OCI-LY7 (cell line): Measurements from ENCODE around the gene SLAMF1. TPM values are rescaled to one million over a fixed set of nuclear protein-coding genes. Genes with fewer than 3 reads are reported as not detected.
A peak's percentile ranks its signal among the peaks of the same experiment; 100 is the strongest.

Experiments used
- BruUV-seq: library from RNA; stranded (reverse); fragments of 400-500 nt; replicated peaks from 2 replicates; lab custom pipeline; 2021; lab: Mats Ljungman, UMichigan
- CTCF ChIA-PET: fragments of 300-600 bp; sonication (Branson Sonifier 250); formaldehyde crosslinking; loops from one replicate; lab custom pipeline; 2022; ENCODE audit warnings: antibody characterized with exemption; ENCODE audit not compliant: unreplicated experiment; lab: Charles Lee
- POLR2A ChIA-PET: fragments of 300-600 bp; sonication (Branson Sonifier 250); formaldehyde crosslinking; loops from one replicate; lab custom pipeline; 2022; ENCODE audit warnings: antibody characterized with exemption; lab: Charles Lee
- DNase-seq: peaks from one replicate; pipeline ENCODE4 v3.0.0-alpha.2; 2015; ENCODE audit warnings: low spot score
- H2AFZ ChIP-seq: fragments of 200-600 bp; sonication (generic), shearing (Covaris generic); 2 replicates; pipeline ENCODE4 v1.6.1; 2014; ENCODE audit warnings: mild to moderate bottlenecking, antibody characterized with exemption, low read length, moderate library complexity
- H3K27ac ChIP-seq: fragments of 200-600 bp; sonication (generic); 2 replicates; pipeline ENCODE4 v1.5.1; 2014; ENCODE audit warnings: mixed run types, low read depth, mild to moderate bottlenecking, moderate library complexity, low read length, inconsistent platforms; ENCODE audit not compliant: poor library complexity, severe bottlenecking
- H3K36me3 ChIP-seq: fragments of 200-600 bp; sonication (generic); 2 replicates; pipeline ENCODE4 v1.6.1; 2014; ENCODE audit warnings: mild to moderate bottlenecking, antibody characterized with exemption, low read length, moderate library complexity, mixed read lengths; ENCODE audit not compliant: insufficient read depth
- H3K4me1 ChIP-seq: fragments of 200-600 bp; sonication (generic); 2 replicates; pipeline ENCODE4 v1.5.1; 2014; ENCODE audit warnings: mild to moderate bottlenecking, low read length; ENCODE audit not compliant: insufficient read depth, poor library complexity, severe bottlenecking
- H3K4me2 ChIP-seq: fragments of 200-600 bp; sonication (generic); 2 replicates; pipeline ENCODE4 v1.6.1; 2014; ENCODE audit warnings: mild to moderate bottlenecking, low read length
- H3K4me3 ChIP-seq: fragments of 200-600 bp; sonication (generic); 2 replicates; pipeline ENCODE4 v1.5.1; 2014; ENCODE audit warnings: mild to moderate bottlenecking, low read depth, low read length; ENCODE audit not compliant: poor library complexity, severe bottlenecking
- H3K79me2 ChIP-seq: fragments of 200-600 bp; sonication (generic); 2 replicates; pipeline ENCODE4 v1.6.1; 2016; ENCODE audit warnings: low read depth, mild to moderate bottlenecking, low read length, moderate library complexity, mixed read lengths; ENCODE audit not compliant: insufficient read depth
- H3K9me2 ChIP-seq: fragments of 200-600 bp; sonication (generic); 2 replicates; pipeline ENCODE4 v1.6.1; 2016; ENCODE audit warnings: mild to moderate bottlenecking, low read length, mixed read lengths; ENCODE audit not compliant: insufficient read depth
- H3K9me3 ChIP-seq: fragments of 200-600 bp; sonication (generic); 2 replicates; pipeline ENCODE4 v1.6.1; 2014; ENCODE audit warnings: mild to moderate bottlenecking, mixed run types, low read length, mixed read lengths
- H4K20me1 ChIP-seq: fragments of 200-600 bp; sonication (generic); 2 replicates; pipeline ENCODE4 v1.6.1; 2014; ENCODE audit warnings: mild to moderate bottlenecking, antibody characterized with exemption, low read length, moderate library complexity, mixed read lengths; ENCODE audit not compliant: insufficient read depth
- CTCF ChIP-seq: fragments of 200-600 bp; sonication (generic); conservative IDR thresholded peaks from 2 replicates; pipeline ENCODE4 v1.5.1; 2014; ENCODE audit warnings: mild to moderate bottlenecking, antibody characterized with exemption, low read length, moderate library complexity, mixed read lengths
- EZH2phosphoT487 ChIP-seq: fragments of 200-600 bp; sonication (generic); IDR thresholded peaks from 2 replicates; pipeline ENCODE4 v1.6.1; 2018; ENCODE audit warnings: low read depth, borderline replicate concordance, mild to moderate bottlenecking, mixed run types, antibody characterized with exemption, low read length, moderate library complexity, mixed read lengths
- intact Hi-C: fragments of 100-400 bp; cut with micrococcal nuclease; formaldehyde crosslinking; loops from one replicate; pipeline ENCODE4 v1.10.0; 2022; ENCODE audit not compliant: unreplicated experiment
- total RNA-seq, 2 experiments: library from RNA; depleted of rRNA in 1 of 2; stranded (reverse); fragments of >200 nt in 1 of 2; shearing (Covaris generic) in 1 of 2; gene quantifications; 2 replicates each; pipeline ENCODE4 v1.2.3, GENCODE V29; 2014 to 2022

SLAMF1 gene
- total RNA-seq, 2 experiments from 2014 or later: 0.32 to 0.72 TPM

- Histone ChIP-seq H3K4me1 (peaks cover 45% of the 10 kb centered on the region), H4K20me1 (no peaks in the 10 kb centered on the region), H3K27ac (no peak overlapping the region), H3K36me3 (no peaks in the 10 kb centered on the region), H3K79me2 (no peaks in the 10 kb centered on the region), H3K4me3 (no peak overlapping the region), H3K9me3 (peaks cover 10% of the 10 kb centered on the region; the same call in 1 of the 2 replicates), H3K4me2 (no peak overlapping the region), H2AFZ (no peak overlapping the region), H3K9me2 (no peaks in the 10 kb centered on the region)
- DNase-seq: no peak
- ChIA-PET POLR2A (interaction anchor here (0.7 to 1.4 kb wide), 3 partner anchors 39 to 62 kb away, joined by 3 to 5 read pairs (median 4); no protein-coding TSS in a partner anchor), CTCF (no interaction called here)
- no TSS peak for BruUV-seq
- no peak for TF ChIP-seq EZH2phosphoT487
- TF ChIP-seq CTCF: no peak
- intact Hi-C loops: loop anchor here (10.0 kb wide), 1 partner anchor 342 kb away; the partner anchor contains the start of gene ITLN2
Observed at GRCh38 chr1:160612613-160613218, 34.1 kb downstream of the SLAMF1 start.

GRCh38 chr1:160610569-160611242 lies 36.1 kb downstream of the SLAMF1 start:
- no peaks in the 10 kb centered on the region for H3K36me3 ChIP-seq
- intact Hi-C loops: loop anchor here (10.0 kb wide), 1 partner anchor 344 kb away; the partner anchor contains the start of gene ITLN2
- peak overlapping the region; percentile 58; the same call in 1 of the 2 replicates for H2AFZ ChIP-seq

More at GRCh38 chr1:160610569-160611242, 36.1 kb downstream of the SLAMF1 start:
- DNase-seq: no peak
- TF ChIP-seq EZH2phosphoT487: no peak
- no peak for TF ChIP-seq CTCF
- Histone ChIP-seq H3K79me2 (no peaks in the 10 kb centered on the region), H3K4me2 (peak overlapping the region; percentile 9; the same call in 1 of the 2 replicates), H3K4me3 (no peak overlapping the region), H3K27ac (no peak overlapping the region), H3K4me1 (peaks cover 54% of the 10 kb centered on the region), H3K9me3 (peaks cover 1% of the 10 kb centered on the region; the same call in 1 of the 2 replicates), H3K9me2 (no peaks in the 10 kb centered on the region), H4K20me1 (no peaks in the 10 kb centered on the region)
- ChIA-PET POLR2A (interaction anchor here (0.9 to 2.7 kb wide), 5 partner anchors 8 to 181 kb away, joined by 3 to 17 read pairs (median 6); no protein-coding TSS in a partner anchor), CTCF (interaction anchor here (1.7 kb wide), 1 partner anchor 65 kb away, joined by 5 read pairs; no protein-coding TSS in a partner anchor)
- no TSS peak for BruUV-seq
